SK-N-SH (cell line): ENCODE data around the gene SLC43A3. TPM values are rescaled to one million over a fixed set of nuclear protein-coding genes. Genes with fewer than 3 reads are reported as not detected.

ENCODE experiments used
- CTCF ChIA-PET: fragments of 300-600, 350-600 bp; formaldehyde crosslinking; extraction: SDS; loops from one replicate; lab custom pipeline; 2021; lab: Yijun Ruan, JAX
- POLR2A ChIA-PET: fragments of 350-600 bp; sonication (Branson Sonifier 250); formaldehyde crosslinking; extraction: SDS; loops from one replicate; lab custom pipeline; 2020; ENCODE audit warnings: antibody characterized with exemption, inconsistent platforms; lab: Yijun Ruan, JAX
- DNase-seq: peaks from one replicate; pipeline ENCODE4 v3.0.0; 2012
- H2AFZ ChIP-seq: fragments of 200-600 bp; sonication (generic); 2 replicates; pipeline ENCODE4 v1.8.1; 2016; ENCODE audit warnings: antibody characterized with exemption, mild to moderate bottlenecking, low read depth
- H3F3A ChIP-seq: fragments of 200-600 bp; sonication (generic); replicated peaks from 2 replicates; pipeline ENCODE3; 2016; ENCODE audit warnings: antibody characterized with exemption, mild to moderate bottlenecking; ENCODE audit not compliant: insufficient read depth
- H3K27ac ChIP-seq, 2 experiments: fragments of 200-500 bp in 1 of 2; fragments of 200-600 bp in 1 of 2; sonication (Bioruptor generic) in 1 of 2; sonication (generic), shearing (Covaris generic) in 1 of 2; 2 replicates each; pipeline versions ENCODE4 v1.5.1 to v1.6.1; 2014 to 2016; ENCODE audit warnings: low read depth in 2 of 2, inconsistent platforms in 1 of 2, low read length in 1 of 2, mild to moderate bottlenecking in 1 of 2, mixed read lengths in 1 of 2
- H3K27me3 ChIP-seq: fragments of 200-600 bp; sonication (generic), shearing (Covaris generic); 2 replicates; pipeline ENCODE4 v1.6.1; 2016; ENCODE audit warnings: mixed run types; ENCODE audit not compliant: insufficient read depth
- H3K36me3 ChIP-seq, 2 experiments: fragments of 200-500 bp in 1 of 2; fragments of 200-600 bp in 1 of 2; sonication (Bioruptor generic) in 1 of 2; sonication (generic) in 1 of 2; replicated peaks in 1 of 2; 2 replicates each; pipeline versions ENCODE3 to v1.5.1; 2014 to 2016; ENCODE audit warnings: low read length in 1 of 2, mild to moderate bottlenecking in 1 of 2; ENCODE audit not compliant: insufficient read depth in 2 of 2, control insufficient read depth in 1 of 2
- H3K4me1 ChIP-seq, 2 experiments: fragments of 200-500 bp in 1 of 2; fragments of 200-600 bp in 1 of 2; sonication (Bioruptor generic) in 1 of 2; sonication (generic), shearing (Covaris generic) in 1 of 2; 2 replicates each; pipeline versions ENCODE4 v1.5.1 to v1.6.1; 2014 to 2016; ENCODE audit warnings: low read depth in 1 of 2, low read length in 1 of 2, mixed run types in 1 of 2; ENCODE audit not compliant: insufficient read depth in 2 of 2, control insufficient read depth in 1 of 2
- H3K4me2 ChIP-seq: fragments of 200-600 bp; sonication (generic), shearing (Covaris generic); 2 replicates; pipeline ENCODE4 v1.6.1; 2017; ENCODE audit warnings: mixed run types
- H3K4me3 ChIP-seq, 2 experiments: fragments of 200-500 bp in 1 of 2; fragments of 200-600 bp in 1 of 2; sonication (Bioruptor generic) in 1 of 2; sonication (generic), shearing (Covaris generic) in 1 of 2; 2 replicates each; pipeline versions ENCODE4 v1.5.1 to v1.8.1; 2014 to 2016; ENCODE audit warnings: low read depth in 2 of 2, inconsistent platforms in 1 of 2, low read length in 1 of 2, mild to moderate bottlenecking in 1 of 2, mixed read lengths in 1 of 2, moderate library complexity in 1 of 2
- H3K79me2 ChIP-seq: fragments of 200-600 bp; sonication (generic); 2 replicates; pipeline ENCODE4 v1.8.1; 2017; ENCODE audit warnings: mild to moderate bottlenecking; ENCODE audit not compliant: insufficient read depth
- H3K9ac ChIP-seq: fragments of 200-600 bp; sonication (generic); 2 replicates; pipeline ENCODE4 v1.6.1; 2017; ENCODE audit warnings: mixed run types
- H3K9me2 ChIP-seq: fragments of 200-600 bp; sonication (generic); 2 replicates; pipeline ENCODE4 v1.6.1; 2017; ENCODE audit warnings: mixed run types
- H3K9me3 ChIP-seq: fragments of 200-600 bp; sonication (generic); 2 replicates; pipeline ENCODE4 v1.6.1; 2017; ENCODE audit warnings: mixed run types, mild to moderate bottlenecking, moderate library complexity
- H4K20me1 ChIP-seq: fragments of 200-600 bp; sonication (generic); 2 replicates; pipeline ENCODE4 v1.6.1; 2017; ENCODE audit warnings: mild to moderate bottlenecking, mixed run types; ENCODE audit not compliant: insufficient read depth
- CHD2 ChIP-seq: fragments of 150-350 bp; IDR thresholded peaks from 2 replicates; pipeline ENCODE4 v1.6.1; 2018; ENCODE audit warnings: low read length; ENCODE audit not compliant: partially characterized antibody
- ELF1 ChIP-seq: IDR thresholded peaks from 2 replicates; pipeline ENCODE4 v1.4.0; 2012
- FOSL2 ChIP-seq: IDR thresholded peaks from 2 replicates; pipeline ENCODE4 v1.4.0; 2012; ENCODE audit warnings: low read depth, mild to moderate bottlenecking, moderate library complexity, borderline replicate concordance
- FOXJ3 ChIP-seq: sonication (generic); formaldehyde crosslinking; IDR thresholded peaks from 2 replicates; pipeline ENCODE4 v1.5.1; 2020; ENCODE audit warnings: mild to moderate bottlenecking, missing genetic modification reagents
- FOXM1 ChIP-seq: IDR thresholded peaks from 2 replicates; pipeline ENCODE4 v1.4.0; 2012; ENCODE audit warnings: low read depth, mild to moderate bottlenecking
- MEF2A ChIP-seq: IDR thresholded peaks from 2 replicates; pipeline ENCODE4 v1.4.0; 2012; ENCODE audit warnings: low read depth, borderline replicate concordance
- POLR2AphosphoS5 ChIP-seq: IDR thresholded peaks from 2 replicates; pipeline ENCODE4 v1.6.1; 2012; ENCODE audit warnings: low read depth, low read length
- RCOR1 ChIP-seq: fragments of 150-350 bp; IDR thresholded peaks from 2 replicates; pipeline ENCODE4 v1.6.1; 2017; ENCODE audit warnings: antibody characterized with exemption, low read length
- RFX5 ChIP-seq: IDR thresholded peaks from 2 replicates; pipeline ENCODE4 v1.6.1; 2012; ENCODE audit warnings: mild to moderate bottlenecking, improper control_type of control experiment, low read length
- SIN3A ChIP-seq: IDR thresholded peaks from 2 replicates; pipeline ENCODE4 v1.6.1; 2012; ENCODE audit warnings: low read depth, mild to moderate bottlenecking, low read length, moderate library complexity, borderline replicate concordance
- SMC3 ChIP-seq: IDR thresholded peaks from 2 replicates; pipeline ENCODE4 v1.6.1; 2012; ENCODE audit warnings: low read depth, low read length, improper control_type of control experiment
- TCF12 ChIP-seq: IDR thresholded peaks from 2 replicates; pipeline ENCODE4 v1.4.0; 2012
- YY1 ChIP-seq: IDR thresholded peaks from 2 replicates; pipeline ENCODE4 v1.4.0; 2012; ENCODE audit warnings: low read depth, mild to moderate bottlenecking
- WGBS: methylation state at CpG from one replicate; pipeline ENCODE4 v1.1.6; 2017; ENCODE audit warnings: low lambda C conversion rate; 5-methylcytosine and 5-hydroxymethylcytosine counted together
- polyA plus RNA-seq, 3 experiments: library from polyadenylated mRNA; depleted of rRNA; stranded (reverse); fragments of >200 nt; gene quantifications; 2 replicates each; pipeline ENCODE4 v1.2.3, GENCODE V29; 2012
- TF ChIP-seq, protein P1 (sequence below): IDR thresholded peaks from 2 replicates; pipeline ENCODE4 v1.4.0; 2012; ENCODE audit warnings: low read depth, borderline replicate concordance
- TF ChIP-seq, protein P2 (sequence below): fragments of 200-600 bp; sonication (generic); IDR thresholded peaks from 2 replicates; pipeline ENCODE4 v1.6.1; 2017; ENCODE audit warnings: antibody characterized with exemption, mild to moderate bottlenecking, moderate library complexity

Gene SLC43A3
- polyA plus RNA-seq, 1 of the 3 experiments (the other 2 are of a cell fraction) = 4.1 TPM

DNA sequence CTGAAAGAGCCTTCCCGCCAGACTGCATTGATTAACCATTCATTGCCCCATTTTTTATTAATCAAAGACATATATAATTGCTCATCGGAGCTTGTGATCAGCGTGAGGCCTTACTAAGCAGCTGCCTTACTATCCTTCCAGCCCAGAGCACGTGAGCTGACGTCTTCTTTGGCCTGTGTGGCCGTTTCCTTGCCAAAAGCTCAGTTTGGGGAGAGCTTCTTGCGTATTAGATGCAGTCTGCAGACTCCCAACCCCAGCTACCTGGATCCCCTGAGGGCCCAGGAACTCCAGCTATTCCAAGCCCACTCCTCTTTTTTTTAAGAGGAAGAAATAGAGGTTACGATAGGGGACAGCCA is 784 bp upstream of the SLC43A3 start:
- Histone ChIP-seq H3K4me2 (peak overlapping the region; percentile 43; the same call in 1 of the 2 replicates), H3K9ac (no peak overlapping the region), H3K27ac (no peak overlapping the region; a peak in 1 of 4 replicates), H2AFZ (no peak overlapping the region), H3K27me3 (no peaks in the 10 kb centered on the region; the same call in 1 of the 2 replicates), H3K36me3 (no peaks in the 10 kb centered on the region), H4K20me1 (no peaks in the 10 kb centered on the region), H3K79me2 (no peaks in the 10 kb centered on the region), H3K4me1 (peaks cover 21 to 24% of the 10 kb centered on the region in 2 experiments; a peak in 2 of 4 replicates), H3K9me3 (no peaks in the 10 kb centered on the region), H3K4me3 (no peak overlapping the region), H3K9me2 (no peaks in the 10 kb centered on the region), H3F3A (no peaks in the 10 kb centered on the region)
- ChIA-PET CTCF (interaction anchor here (0.6 to 6.3 kb wide), 3 partner anchors 30 to 1097 kb away, joined by 3 to 26 read pairs (median 4); no protein-coding TSS in a partner anchor), POLR2A (no interaction called here)
- TF ChIP-seq CHD2 = no peak
- no peak for TF ChIP-seq MEF2A
- TF ChIP-seq TCF12 = no peak
- no peak for TF ChIP-seq POLR2AphosphoS5
- TF ChIP-seq FOXJ3 (CRISPR knock-in tag) = no peak
- TF ChIP-seq, protein P1, sequence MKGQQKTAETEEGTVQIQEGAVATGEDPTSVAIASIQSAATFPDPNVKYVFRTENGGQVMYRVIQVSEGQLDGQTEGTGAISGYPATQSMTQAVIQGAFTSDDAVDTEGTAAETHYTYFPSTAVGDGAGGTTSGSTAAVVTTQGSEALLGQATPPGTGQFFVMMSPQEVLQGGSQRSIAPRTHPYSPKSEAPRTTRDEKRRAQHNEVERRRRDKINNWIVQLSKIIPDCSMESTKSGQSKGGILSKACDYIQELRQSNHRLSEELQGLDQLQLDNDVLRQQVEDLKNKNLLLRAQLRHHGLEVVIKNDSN = no peak
- no peak for TF ChIP-seq SMC3
- no peak for TF ChIP-seq YY1
- no peak for TF ChIP-seq SIN3A
- TF ChIP-seq ELF1 = no peak
- no peak for TF ChIP-seq RFX5
- TF ChIP-seq, protein P2, sequence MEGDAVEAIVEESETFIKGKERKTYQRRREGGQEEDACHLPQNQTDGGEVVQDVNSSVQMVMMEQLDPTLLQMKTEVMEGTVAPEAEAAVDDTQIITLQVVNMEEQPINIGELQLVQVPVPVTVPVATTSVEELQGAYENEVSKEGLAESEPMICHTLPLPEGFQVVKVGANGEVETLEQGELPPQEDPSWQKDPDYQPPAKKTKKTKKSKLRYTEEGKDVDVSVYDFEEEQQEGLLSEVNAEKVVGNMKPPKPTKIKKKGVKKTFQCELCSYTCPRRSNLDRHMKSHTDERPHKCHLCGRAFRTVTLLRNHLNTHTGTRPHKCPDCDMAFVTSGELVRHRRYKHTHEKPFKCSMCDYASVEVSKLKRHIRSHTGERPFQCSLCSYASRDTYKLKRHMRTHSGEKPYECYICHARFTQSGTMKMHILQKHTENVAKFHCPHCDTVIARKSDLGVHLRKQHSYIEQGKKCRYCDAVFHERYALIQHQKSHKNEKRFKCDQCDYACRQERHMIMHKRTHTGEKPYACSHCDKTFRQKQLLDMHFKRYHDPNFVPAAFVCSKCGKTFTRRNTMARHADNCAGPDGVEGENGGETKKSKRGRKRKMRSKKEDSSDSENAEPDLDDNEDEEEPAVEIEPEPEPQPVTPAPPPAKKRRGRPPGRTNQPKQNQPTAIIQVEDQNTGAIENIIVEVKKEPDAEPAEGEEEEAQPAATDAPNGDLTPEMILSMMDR = no peak
- no peak for TF ChIP-seq FOXM1
- DNase-seq = no peak
- WGBS = 90% methylated on average over 8 of the region's 8 CpGs

DNA sequence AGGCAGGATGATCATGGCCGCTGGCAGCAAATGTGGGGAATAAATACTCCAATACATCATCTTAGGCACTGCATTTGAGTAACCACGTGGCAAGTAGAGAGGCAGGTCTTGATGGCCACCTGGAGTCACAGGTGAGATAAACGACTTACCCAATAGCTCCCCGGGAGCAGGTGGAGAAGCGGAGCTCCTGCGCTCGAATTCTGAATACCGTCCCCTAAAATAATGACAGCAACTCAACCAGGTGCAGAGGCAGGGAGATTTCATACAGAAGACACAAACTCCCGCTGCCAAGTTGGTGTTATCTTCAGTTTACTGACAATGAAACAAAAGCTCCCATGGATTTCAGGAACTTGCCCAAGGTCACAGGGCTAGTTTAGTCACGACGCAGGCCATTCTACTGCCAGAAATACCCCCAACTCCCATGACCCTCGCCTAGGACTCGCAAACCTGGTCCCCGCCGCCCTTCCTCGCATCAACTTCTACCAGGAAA is 437 bp downstream of the SLC43A3 start:
- DNase-seq = no peak
- Histone ChIP-seq H2AFZ (peak overlapping the region; percentile 38; the same call in 1 of the 2 replicates), H3K9me3 (no peaks in the 10 kb centered on the region), H3K9me2 (no peaks in the 10 kb centered on the region), H3K27me3 (no peaks in the 10 kb centered on the region; the same call in 1 of the 2 replicates), H3F3A (no peaks in the 10 kb centered on the region), H3K4me2 (no peak overlapping the region), H3K9ac (no peak overlapping the region), H3K79me2 (no peaks in the 10 kb centered on the region), H4K20me1 (no peaks in the 10 kb centered on the region), H3K27ac (no peak overlapping the region), H3K36me3 (no peaks in the 10 kb centered on the region), H3K4me1 (peaks cover 23 to 24% of the 10 kb centered on the region in 2 experiments; a peak in 2 of 4 replicates), H3K4me3 (peak overlapping the region in 1 of 2 experiments; percentile 39; a peak in 2 of 4 replicates)
- POLR2A ChIA-PET = no interaction called here
- CTCF ChIA-PET = interaction anchor here (0.6 to 6.3 kb wide), 3 partner anchors 31 to 84 kb away, joined by 3 to 26 read pairs (median 3); no protein-coding TSS in a partner anchor
- 67% methylated on average over 15 of the region's 16 CpGs for WGBS
- no peak for TF ChIP-seq MEF2A
- no peak for TF ChIP-seq RCOR1
- TF ChIP-seq FOSL2 = no peak
